GM18507 (cell line): Measurements from ENCODE around the gene BLOC1S5.
A peak's percentile ranks its signal among the peaks of the same experiment; 100 is the strongest.

ENCODE experiments used
- DNase-seq: peaks from one replicate; pipeline ENCODE4 v3.0.0; 2011; ENCODE audit warnings: low read depth; ENCODE audit not compliant: insufficient read length; ENCODE audit errors: extremely low spot score
- FAIRE-seq: peaks from 2 replicates; lab custom pipeline; 2011; peaks lifted over from hg19 to GRCh38; lab: Jason Lieb, UNC

The BLOC1S5 gene

GRCh38 chr6:8082954-8083858 lies 19.0 kb upstream of the BLOC1S5 start:
- DNase-seq (no peak), FAIRE-seq (no peak)

- no peak for DNase-seq
- no peak for FAIRE-seq
Measured at GRCh38 chr6:8082572-8082953, 18.4 kb upstream of the BLOC1S5 start.

- DNase-seq (no peak), FAIRE-seq (no peak)
Measured at GRCh38 chr6:8080362-8081151, 16.4 kb upstream of the BLOC1S5 start.

- no peak for FAIRE-seq
- no peak for DNase-seq
Measured at GRCh38 chr6:8079126-8079525, 14.9 kb upstream of the BLOC1S5 start.

GRCh38 chr6:8077991-8078390 lies 13.8 kb upstream of the BLOC1S5 start:
- FAIRE-seq, result peak; percentile 15
- DNase-seq, result no peak

GRCh38 chr6:8075704-8076103 lies 11.5 kb upstream of the BLOC1S5 start:
- DNase-seq (no peak), FAIRE-seq (no peak)

- no peak for DNase-seq
- FAIRE-seq, result no peak
Measured at GRCh38 chr6:8075185-8075584, 11.0 kb upstream of the BLOC1S5 start.

- DNase-seq, result no peak
- FAIRE-seq, result no peak
Measured at GRCh38 chr6:8074213-8074612, 10.0 kb upstream of the BLOC1S5 start.

- FAIRE-seq (no peak), DNase-seq (no peak)
Measured at GRCh38 chr6:8073758-8074157, 9.6 kb upstream of the BLOC1S5 start.

- no peak for FAIRE-seq
- no peak for DNase-seq
Measured at GRCh38 chr6:8070718-8071117, 6.5 kb upstream of the BLOC1S5 start.

GRCh38 chr6:8069631-8070284 lies 5.6 kb upstream of the BLOC1S5 start:
- FAIRE-seq (no peak), DNase-seq (no peak)

- FAIRE-seq, result no peak
Measured at GRCh38 chr6:8069151-8069550, 5.0 kb upstream of the BLOC1S5 start.

GRCh38 chr6:8066108-8066507 lies 1.9 kb upstream of the BLOC1S5 start:
- no peak for DNase-seq
- FAIRE-seq, result no peak

More at GRCh38 chr6:8069151-8069550, 5.0 kb upstream of the BLOC1S5 start:
- no peak for DNase-seq

- FAIRE-seq (peak; percentile 33), DNase-seq (no peak)
Measured at GRCh38 chr6:8065519-8065911, 1.3 kb upstream of the BLOC1S5 start.

- DNase-seq (no peak), FAIRE-seq (peak; percentile 9)
Measured at GRCh38 chr6:8064638-8065518, 689 bp upstream of the BLOC1S5 start.

- no peak for FAIRE-seq
- no peak for DNase-seq
Measured at GRCh38 chr6:8061736-8062135, 2.5 kb downstream of the BLOC1S5 start.

- DNase-seq (no peak), FAIRE-seq (no peak)
Measured at GRCh38 chr6:8060346-8060745, 3.8 kb downstream of the BLOC1S5 start.

GRCh38 chr6:8059129-8059528 lies 5.1 kb downstream of the BLOC1S5 start:
- DNase-seq, result no peak
- no peak for FAIRE-seq

- no peak for DNase-seq
- no peak for FAIRE-seq
Measured at GRCh38 chr6:8057793-8058192, 6.4 kb downstream of the BLOC1S5 start.
